Measurements from ENCODE around the gene ATOSA. TPM values are rescaled to one million over a fixed set of nuclear protein-coding genes. Genes with fewer than 3 reads are reported as not detected.

ATOSA gene
- polyA plus RNA-seq (2012; ENCODE audit: insufficient read depth, insufficient read length), result 7.5 TPM

GRCh38 chr15:52679232-52680040, at the start of gene ATOSA:
TSS of gene ATOSA (minus strand) at chr15:52679388. CDS start at chr15:52678021, 1,367 bp downstream.
- peak within 1 kb of the TSS; percentile 83 for H3K4me3 ChIP-seq (ENCODE audit: low read length)
- DNase-seq (ENCODE audit: low read depth, low spot score), result peak; percentile 73

- H3K4me3 ChIP-seq (ENCODE audit: low read length), result no peak overlapping the region
- DNase-seq (ENCODE audit: low read depth, low spot score), result no peak
These were observed 49.7 kb upstream of the ATOSA start for GRCh38 chr15:52728899-52729298.

GRCh38 chr15:52727815-52728214, 48.6 kb upstream of the ATOSA start:
- no peak for DNase-seq (ENCODE audit: low read depth, low spot score)

GRCh38 chr15:52726195-52726594, 47.0 kb upstream of the ATOSA start:
- H3K4me3 ChIP-seq (ENCODE audit: low read length), result no peak overlapping the region
- DNase-seq (ENCODE audit: low read depth, low spot score), result no peak

More at GRCh38 chr15:52727815-52728214, 48.6 kb upstream of the ATOSA start:
- no peak overlapping the region for H3K4me3 ChIP-seq (ENCODE audit: low read length)

GRCh38 chr15:52718551-52718950, 39.4 kb upstream of the ATOSA start:
- no peak overlapping the region for H3K4me3 ChIP-seq (ENCODE audit: low read length)

GRCh38 chr15:52717924-52718323, 38.7 kb upstream of the ATOSA start:
- no peak overlapping the region for H3K4me3 ChIP-seq (ENCODE audit: low read length)
- DNase-seq (ENCODE audit: low read depth, low spot score), result no peak

More at GRCh38 chr15:52718551-52718950, 39.4 kb upstream of the ATOSA start:
- DNase-seq (ENCODE audit: low read depth, low spot score), result no peak

GRCh38 chr15:52717481-52717880, 38.3 kb upstream of the ATOSA start:
- no peak for DNase-seq (ENCODE audit: low read depth, low spot score)
- no peak overlapping the region for H3K4me3 ChIP-seq (ENCODE audit: low read length)

GRCh38 chr15:52716536-52716935, 37.3 kb upstream of the ATOSA start:
- DNase-seq (ENCODE audit: low read depth, low spot score), result no peak
- H3K4me3 ChIP-seq (ENCODE audit: low read length), result no peak overlapping the region

- no peak for DNase-seq (ENCODE audit: low read depth, low spot score)
- H3K4me3 ChIP-seq (ENCODE audit: low read length), result no peak overlapping the region
These were observed 36.2 kb upstream of the ATOSA start for GRCh38 chr15:52715411-52715810.

- H3K4me3 ChIP-seq (ENCODE audit: low read length), result no peak overlapping the region
- no peak for DNase-seq (ENCODE audit: low read depth, low spot score)
These were observed 35.8 kb upstream of the ATOSA start for GRCh38 chr15:52714968-52715367.

- no peak for DNase-seq (ENCODE audit: low read depth, low spot score)
- no peak overlapping the region for H3K4me3 ChIP-seq (ENCODE audit: low read length)
These were observed 31.7 kb upstream of the ATOSA start for GRCh38 chr15:52710708-52711389.

- DNase-seq (ENCODE audit: low read depth, low spot score), result no peak
- no peak overlapping the region for H3K4me3 ChIP-seq (ENCODE audit: low read length)
These were observed 31.0 kb upstream of the ATOSA start for GRCh38 chr15:52710050-52710707.

GRCh38 chr15:52709187-52709981, 30.2 kb upstream of the ATOSA start:
- H3K4me3 ChIP-seq (ENCODE audit: low read length), result no peak overlapping the region
- no peak for DNase-seq (ENCODE audit: low read depth, low spot score)

- no peak for DNase-seq (ENCODE audit: low read depth, low spot score)
- no peak overlapping the region for H3K4me3 ChIP-seq (ENCODE audit: low read length)
These were observed 26.9 kb upstream of the ATOSA start for GRCh38 chr15:52706091-52706490.

GRCh38 chr15:52702390-52702789, 23.2 kb upstream of the ATOSA start:
- no peak for DNase-seq (ENCODE audit: low read depth, low spot score)
- H3K4me3 ChIP-seq (ENCODE audit: low read length), result no peak overlapping the region

- H3K4me3 ChIP-seq (ENCODE audit: low read length), result no peak overlapping the region
- no peak for DNase-seq (ENCODE audit: low read depth, low spot score)
These were observed 20.3 kb upstream of the ATOSA start for GRCh38 chr15:52699457-52699856.

- DNase-seq (ENCODE audit: low read depth, low spot score), result no peak
- no peak overlapping the region for H3K4me3 ChIP-seq (ENCODE audit: low read length)
These were observed 19.3 kb upstream of the ATOSA start for GRCh38 chr15:52698514-52698913.

- no peak overlapping the region for H3K4me3 ChIP-seq (ENCODE audit: low read length)
- no peak for DNase-seq (ENCODE audit: low read depth, low spot score)
These were observed 17.9 kb upstream of the ATOSA start for GRCh38 chr15:52697051-52697450.

GRCh38 chr15:52695154-52695553, 16.0 kb upstream of the ATOSA start:
- no peak overlapping the region for H3K4me3 ChIP-seq (ENCODE audit: low read length)
- DNase-seq (ENCODE audit: low read depth, low spot score), result no peak
